Skeletal muscle satellite cell (primary cell): ENCODE results near the gene ZNF195.

ENCODE experiments used
- H3K27me3 ChIP-seq: 2 replicates; pipeline ENCODE4 v1.7.0; 2013; ENCODE audit warnings: low read length; ENCODE audit not compliant: control insufficient read depth, insufficient read depth
- H3K36me3 ChIP-seq: 2 replicates; pipeline ENCODE4 v1.7.0; 2013; ENCODE audit warnings: mild to moderate bottlenecking, control low read depth, low read length; ENCODE audit not compliant: insufficient read depth
- H3K4me1 ChIP-seq: 2 replicates; pipeline ENCODE4 v1.7.0; 2013; ENCODE audit warnings: low read length; ENCODE audit not compliant: control insufficient read depth, insufficient read depth
- H3K4me2 ChIP-seq: 2 replicates; pipeline ENCODE4 v1.7.0; 2013; ENCODE audit warnings: mild to moderate bottlenecking, low read length
- H3K4me3 ChIP-seq: 2 replicates; pipeline ENCODE4 v1.7.0; 2013; ENCODE audit warnings: low read length
- H3K9ac ChIP-seq: 2 replicates; pipeline ENCODE4 v1.7.0; 2013; ENCODE audit warnings: mild to moderate bottlenecking, low read depth, low read length, moderate library complexity
- H3K9me3 ChIP-seq: replicated peaks from 2 replicates; pipeline ENCODE4 v1.7.0; 2013; ENCODE audit warnings: mild to moderate bottlenecking, control low read depth, low read length

ZNF195 gene

GRCh38 chr11:3368199-3368598, 10.7 kb downstream of the ZNF195 start:
- peaks cover 20% of the 10 kb centered on the region for H3K9me3 ChIP-seq
- no peak overlapping the region for H3K9ac ChIP-seq
- peaks cover 87% of the 10 kb centered on the region for H3K36me3 ChIP-seq
- H3K4me3 ChIP-seq, result no peak overlapping the region
- H3K27me3 ChIP-seq, result no peaks in the 10 kb centered on the region
- no peak overlapping the region for H3K4me2 ChIP-seq
- no peaks in the 10 kb centered on the region for H3K4me1 ChIP-seq

GRCh38 chr11:3367221-3367620, 11.7 kb downstream of the ZNF195 start:
- Histone ChIP-seq H3K4me1 (no peaks in the 10 kb centered on the region), H3K27me3 (no peaks in the 10 kb centered on the region), H3K4me2 (no peak overlapping the region), H3K9ac (no peak overlapping the region), H3K36me3 (peaks cover 97% of the 10 kb centered on the region), H3K9me3 (peaks cover 30% of the 10 kb centered on the region), H3K4me3 (no peak overlapping the region)

GRCh38 chr11:3359092-3359824, 19.7 kb downstream of the ZNF195 start:
- Histone ChIP-seq H3K4me3 (no peak overlapping the region), H3K36me3 (peaks cover 63% of the 10 kb centered on the region), H3K27me3 (no peaks in the 10 kb centered on the region), H3K4me2 (no peak overlapping the region), H3K9me3 (peaks cover 69% of the 10 kb centered on the region), H3K4me1 (no peaks in the 10 kb centered on the region), H3K9ac (no peak overlapping the region)

- Histone ChIP-seq H3K9ac (no peak overlapping the region), H3K36me3 (peaks cover 52% of the 10 kb centered on the region), H3K4me2 (no peak overlapping the region), H3K9me3 (peaks cover 60% of the 10 kb centered on the region), H3K4me3 (no peak overlapping the region), H3K4me1 (no peaks in the 10 kb centered on the region), H3K27me3 (no peaks in the 10 kb centered on the region)
These were observed 20.8 kb downstream of the ZNF195 start for GRCh38 chr11:3357994-3358676.

- Histone ChIP-seq H3K4me2 (no peak overlapping the region), H3K27me3 (no peaks in the 10 kb centered on the region), H3K36me3 (peaks cover 43% of the 10 kb centered on the region), H3K9ac (no peak overlapping the region), H3K4me3 (no peak overlapping the region), H3K9me3 (peaks cover 52% of the 10 kb centered on the region), H3K4me1 (no peaks in the 10 kb centered on the region)
These were observed 21.6 kb downstream of the ZNF195 start for GRCh38 chr11:3357302-3357701.

DNA sequence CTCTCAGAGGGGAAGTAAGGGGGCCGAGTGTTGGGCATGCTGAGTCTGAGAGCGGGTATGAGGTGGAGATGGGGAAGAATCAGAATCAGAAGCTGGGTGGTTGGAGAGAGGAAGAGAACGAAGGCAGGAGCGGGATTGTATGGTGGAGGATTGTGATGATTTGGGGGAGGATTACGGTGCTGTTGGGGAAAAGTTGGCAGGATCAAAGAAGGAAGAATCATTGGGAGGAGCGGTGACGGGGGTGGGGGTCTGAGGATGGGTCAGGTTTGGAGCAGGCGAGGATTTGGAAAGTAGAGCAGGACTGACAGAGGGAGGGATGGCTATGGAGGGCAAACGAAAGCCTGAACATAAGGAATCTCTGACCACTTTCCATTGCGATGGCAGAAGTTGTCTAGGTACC, 22.1 kb downstream of the ZNF195 start:
- Histone ChIP-seq H3K9ac (no peak overlapping the region), H3K4me3 (no peak overlapping the region), H3K27me3 (no peaks in the 10 kb centered on the region), H3K4me2 (no peak overlapping the region), H3K9me3 (peaks cover 48% of the 10 kb centered on the region), H3K4me1 (no peaks in the 10 kb centered on the region), H3K36me3 (peaks cover 39% of the 10 kb centered on the region)

GRCh38 chr11:3353066-3353465, 25.9 kb downstream of the ZNF195 start:
- H3K4me2 ChIP-seq, result no peak overlapping the region
- no peaks in the 10 kb centered on the region for H3K27me3 ChIP-seq
- peaks cover 15% of the 10 kb centered on the region for H3K9me3 ChIP-seq
- no peak overlapping the region for H3K9ac ChIP-seq
- no peak overlapping the region for H3K4me3 ChIP-seq
- peaks cover 1% of the 10 kb centered on the region for H3K36me3 ChIP-seq
- H3K4me1 ChIP-seq, result no peaks in the 10 kb centered on the region

- peaks cover 3% of the 10 kb centered on the region for H3K27me3 ChIP-seq
- no peak overlapping the region for H3K4me3 ChIP-seq
- H3K9me3 ChIP-seq, result no peaks in the 10 kb centered on the region
- H3K36me3 ChIP-seq, result no peaks in the 10 kb centered on the region
- no peak overlapping the region for H3K4me2 ChIP-seq
- no peaks in the 10 kb centered on the region for H3K4me1 ChIP-seq
- H3K9ac ChIP-seq, result no peak overlapping the region
These were observed 31.8 kb downstream of the ZNF195 start for GRCh38 chr11:3347127-3347526.

DNA sequence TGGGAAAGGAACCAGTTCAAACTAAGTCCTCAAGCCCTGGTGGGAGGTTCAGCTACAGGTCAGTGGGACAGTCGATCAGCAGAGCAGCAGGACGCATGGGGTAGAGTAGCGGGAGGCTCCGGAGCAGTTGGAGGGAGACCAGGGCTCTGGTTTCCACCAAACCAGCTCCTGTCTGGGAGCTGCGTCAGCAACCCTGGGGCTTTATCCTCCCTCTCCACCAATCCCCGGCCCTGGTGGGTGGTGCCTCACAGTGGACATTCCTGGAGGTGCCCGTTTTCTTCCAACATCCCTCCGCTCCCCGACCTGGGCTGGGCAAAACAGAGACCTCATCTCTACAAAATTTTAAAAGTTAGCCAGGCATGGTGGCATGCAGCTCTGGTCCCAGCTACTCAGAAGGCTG, 32.4 kb downstream of the ZNF195 start:
- Histone ChIP-seq H3K9ac (no peak overlapping the region), H3K4me1 (no peaks in the 10 kb centered on the region), H3K36me3 (no peaks in the 10 kb centered on the region), H3K4me2 (no peak overlapping the region), H3K27me3 (peaks cover 3% of the 10 kb centered on the region), H3K9me3 (no peaks in the 10 kb centered on the region), H3K4me3 (no peak overlapping the region)

DNA sequence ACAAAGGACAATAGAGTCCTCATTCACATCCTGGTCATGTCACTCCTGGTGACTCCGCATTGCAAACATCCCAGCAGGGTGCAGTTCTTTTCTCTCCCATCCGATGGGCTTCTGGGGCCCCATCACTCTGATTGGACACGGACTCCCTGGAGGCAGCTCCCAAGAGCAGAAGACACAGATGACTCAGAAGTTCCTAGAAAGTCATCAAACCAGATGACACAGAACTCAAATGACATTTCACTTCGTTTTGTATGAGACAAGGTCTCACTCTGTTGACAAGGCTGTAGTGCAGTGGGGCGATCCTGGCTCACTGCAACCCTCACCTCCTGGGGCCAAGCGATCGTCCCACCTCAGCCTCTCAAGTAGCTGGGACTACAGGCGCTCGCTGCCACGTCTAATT, 33.2 kb downstream of the ZNF195 start:
- H3K9ac ChIP-seq, result no peak overlapping the region
- H3K36me3 ChIP-seq, result no peaks in the 10 kb centered on the region
- H3K4me2 ChIP-seq, result no peak overlapping the region
- H3K4me1 ChIP-seq, result no peaks in the 10 kb centered on the region
- H3K9me3 ChIP-seq, result no peaks in the 10 kb centered on the region
- no peak overlapping the region for H3K4me3 ChIP-seq
- peaks cover 3% of the 10 kb centered on the region for H3K27me3 ChIP-seq

DNA sequence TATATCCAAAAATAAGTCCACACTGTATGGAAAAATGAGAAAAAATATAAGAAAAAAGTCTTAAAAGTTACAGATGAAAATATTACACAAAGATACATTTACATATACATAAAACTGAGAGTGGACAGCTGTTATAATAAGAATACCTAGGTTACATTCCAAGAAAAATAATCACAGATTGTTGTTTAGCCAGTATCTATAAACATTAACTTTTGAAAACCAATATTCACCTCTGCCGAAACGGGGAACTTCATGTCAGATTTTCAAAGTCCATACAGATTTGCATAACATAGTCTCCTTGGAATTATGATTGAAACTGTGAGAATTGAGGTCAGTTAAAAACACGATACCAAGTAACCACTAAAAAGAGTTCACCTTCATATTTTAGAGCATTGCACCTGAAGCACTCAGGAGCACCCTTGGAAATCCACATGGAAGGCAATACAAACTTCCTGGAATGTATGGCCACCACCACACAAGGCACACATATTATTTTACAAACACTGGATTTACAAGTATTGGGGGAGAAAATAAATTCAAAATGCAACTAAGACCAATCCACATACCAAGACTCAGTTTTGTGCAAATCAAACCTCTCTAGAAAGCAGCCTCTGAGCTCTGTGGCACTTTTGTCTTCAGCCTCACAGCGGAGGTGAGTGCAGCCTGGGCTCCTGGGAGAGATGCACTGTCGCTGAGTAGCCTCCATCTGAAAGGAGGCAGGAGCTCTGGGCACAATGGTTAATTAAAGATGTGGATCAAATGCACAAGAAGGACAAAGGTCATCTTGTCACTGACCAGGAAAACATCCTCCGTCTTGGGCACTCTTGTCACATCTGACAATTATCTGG, 34.4 kb downstream of the ZNF195 start:
- Histone ChIP-seq H3K4me3 (no peak overlapping the region), H3K9me3 (no peaks in the 10 kb centered on the region), H3K9ac (no peak overlapping the region), H3K27me3 (peaks cover 5% of the 10 kb centered on the region), H3K36me3 (no peaks in the 10 kb centered on the region), H3K4me1 (peaks cover 3% of the 10 kb centered on the region), H3K4me2 (no peak overlapping the region)
